H1 (cell line): ENCODE results near the gene ZNF8. TPM values are rescaled to one million over a fixed set of nuclear protein-coding genes. Genes with fewer than 3 reads are reported as not detected.

Source experiments
- CTCF ChIA-PET: fragments of 300-600 bp; sonication (Branson Sonifier 250); formaldehyde crosslinking; loops from one replicate; lab custom pipeline; 2021; ENCODE audit not compliant: partially characterized antibody; lab: Charles Lee
- POLR2A ChIA-PET: fragments of 300-600 bp; sonication (Branson Sonifier 250); formaldehyde crosslinking; loops from one replicate; lab custom pipeline; 2021; ENCODE audit warnings: inconsistent platforms; ENCODE audit not compliant: partially characterized antibody; lab: Charles Lee
- DNase-seq, 2 experiments: peaks; one replicate each; pipeline versions ENCODE4 v3.0.0 to v3.0.0-alpha.2; 2010 to 2022; ENCODE audit warnings: low spot score in 2 of 2, low read depth in 1 of 2, mixed read lengths in 1 of 2
- FAIRE-seq: peaks from 2 replicates; lab custom pipeline; 2011; peaks lifted over from hg19 to GRCh38; lab: Jason Lieb, UNC
- H2AFZ ChIP-seq: 2 replicates; pipeline ENCODE4 v1.8.1; 2012; ENCODE audit warnings: low read length, inconsistent platforms
- H2AK5ac ChIP-seq: 2 replicates; pipeline ENCODE4 v1.6.1; 2013; ENCODE audit warnings: low read depth, low read length
- H2BK120ac ChIP-seq: replicated peaks from 2 replicates; pipeline ENCODE3; 2013; ENCODE audit warnings: low read depth, low read length, inconsistent platforms
- H2BK12ac ChIP-seq: 2 replicates; pipeline ENCODE4 v1.6.1; 2013; ENCODE audit warnings: low read depth, low read length
- H2BK15ac ChIP-seq: 2 replicates; pipeline ENCODE4 v1.6.1; 2013; ENCODE audit warnings: low read length
- H2BK20ac ChIP-seq: 2 replicates; pipeline ENCODE4 v1.6.1; 2013; ENCODE audit warnings: low read length
- H2BK5ac ChIP-seq: 2 replicates; pipeline ENCODE4 v1.6.1; 2013; ENCODE audit warnings: low read depth, low read length
- H3K14ac ChIP-seq: 2 replicates; pipeline ENCODE4 v1.6.1; 2013; ENCODE audit warnings: inconsistent platforms; ENCODE audit not compliant: insufficient read length
- H3K18ac ChIP-seq: 2 replicates; pipeline ENCODE4 v1.6.1; 2013; ENCODE audit warnings: low read length; ENCODE audit errors: extremely low read depth
- H3K23ac ChIP-seq: 2 replicates; pipeline ENCODE4 v1.6.1; 2013; ENCODE audit warnings: inconsistent platforms; ENCODE audit not compliant: insufficient read length
- H3K23me2 ChIP-seq: 2 replicates; pipeline ENCODE4 v1.6.1; 2013; ENCODE audit warnings: low read depth, low read length
- H3K27ac ChIP-seq: 2 replicates; pipeline ENCODE4 v1.6.1; 2011; ENCODE audit warnings: low read depth, low read length, inconsistent platforms
- H3K27me3 ChIP-seq, 4 experiments: replicated peaks in 1 of 4; 1 replicate in 1 of 4; 2 replicates in 3 of 4; pipeline versions ENCODE4 v1.6.1 to v1.8.1; 2011 to 2013; ENCODE audit warnings: low read length in 3 of 4, mild to moderate bottlenecking in 3 of 4, inconsistent platforms in 2 of 4, mixed read lengths in 2 of 4, moderate library complexity in 1 of 4; ENCODE audit not compliant: control insufficient read depth in 3 of 4, insufficient read depth in 3 of 4; ENCODE audit errors: extremely low read depth in 1 of 4
- H3K36me3 ChIP-seq, 4 experiments: 2 replicates each; pipeline versions ENCODE4 v1.6.1 to v1.8.1; 2011 to 2013; ENCODE audit warnings: mild to moderate bottlenecking in 4 of 4, low read length in 3 of 4, moderate library complexity in 2 of 4, control low read depth in 1 of 4, inconsistent platforms in 1 of 4; ENCODE audit not compliant: insufficient read depth in 4 of 4, control insufficient read depth in 2 of 4
- H3K4ac ChIP-seq: replicated peaks from 2 replicates; pipeline ENCODE3; 2013; ENCODE audit warnings: low read length, low read depth, mixed read lengths, inconsistent platforms; ENCODE audit not compliant: insufficient read length
- H3K4me1 ChIP-seq, 4 experiments: replicated peaks in 1 of 4; 1 replicate in 1 of 4; 2 replicates in 3 of 4; pipeline versions ENCODE4 v1.6.1 to v1.8.1; 2011 to 2013; ENCODE audit warnings: low read length in 3 of 4, inconsistent platforms in 2 of 4, mixed read lengths in 1 of 4; ENCODE audit not compliant: insufficient read depth in 4 of 4, control insufficient read depth in 3 of 4
- H3K4me2 ChIP-seq, 2 experiments: 2 replicates each; pipeline versions ENCODE4 v1.6.1 to v1.8.1; 2011 to 2013; ENCODE audit warnings: low read depth in 2 of 2, low read length in 2 of 2, control low read depth in 1 of 2, inconsistent platforms in 1 of 2, mild to moderate bottlenecking in 1 of 2; ENCODE audit not compliant: insufficient read depth in 1 of 2
- H3K4me3 ChIP-seq, 4 experiments: fragments of 200-600, 300-600 bp in 1 of 4; sonication (generic), shearing (Covaris generic), sonication (Bioruptor Twin) in 1 of 4; 2 replicates each; pipeline versions ENCODE4 v1.5.1 to v1.8.1; 2011 to 2016; ENCODE audit warnings: low read length in 4 of 4, low read depth in 3 of 4, control low read depth in 2 of 4, inconsistent platforms in 2 of 4, mild to moderate bottlenecking in 2 of 4, mixed read lengths in 1 of 4, moderate library complexity in 1 of 4; ENCODE audit not compliant: insufficient read depth in 2 of 4; ENCODE audit errors: extremely low read depth in 1 of 4
- H3K56ac ChIP-seq: replicated peaks from 2 replicates; pipeline ENCODE3; 2013; ENCODE audit warnings: low read depth, mild to moderate bottlenecking, mixed read lengths, low read length, inconsistent platforms; ENCODE audit not compliant: insufficient read length
- H3K79me1 ChIP-seq: 2 replicates; pipeline ENCODE4 v1.6.1; 2013; ENCODE audit warnings: low read depth, low read length, control low read depth
- H3K79me2 ChIP-seq, 2 experiments: 2 replicates each; pipeline versions ENCODE4 v1.6.1 to v1.8.1; 2012 to 2013; ENCODE audit warnings: low read length in 2 of 2, mild to moderate bottlenecking in 2 of 2, inconsistent platforms in 1 of 2; ENCODE audit not compliant: insufficient read depth in 2 of 2, control insufficient read depth in 1 of 2
- H3K9ac ChIP-seq, 4 experiments: replicated peaks in 1 of 4; 1 replicate in 1 of 4; 2 replicates in 3 of 4; pipeline versions ENCODE4 v1.6.1 to v1.8.1; 2011 to 2013; ENCODE audit warnings: low read depth in 3 of 4, low read length in 3 of 4, control low read depth in 2 of 4, mild to moderate bottlenecking in 2 of 4, moderate library complexity in 2 of 4, inconsistent platforms in 1 of 4; ENCODE audit errors: extremely low read depth in 1 of 4
- H3K9me3 ChIP-seq, 2 experiments: 2 replicates each; pipeline versions ENCODE4 v1.6.1 to v1.8.1; 2012 to 2013; ENCODE audit warnings: mild to moderate bottlenecking in 2 of 2, moderate library complexity in 2 of 2, control low read depth in 1 of 2, inconsistent platforms in 1 of 2, low read depth in 1 of 2, low read length in 1 of 2, mixed read lengths in 1 of 2; ENCODE audit not compliant: insufficient read depth in 2 of 2
- H4K20me1 ChIP-seq, 2 experiments: replicated peaks in 1 of 2; 2 replicates each; pipeline versions ENCODE3 to v1.8.1; 2011 to 2013; ENCODE audit warnings: inconsistent platforms in 2 of 2, low read length in 2 of 2, mild to moderate bottlenecking in 1 of 2; ENCODE audit not compliant: insufficient read depth in 2 of 2, control insufficient read depth in 1 of 2
- H4K5ac ChIP-seq: 2 replicates; pipeline ENCODE4 v1.6.1; 2013; ENCODE audit warnings: low read length, low read depth, mixed read lengths, inconsistent platforms; ENCODE audit not compliant: insufficient read length
- H4K8ac ChIP-seq: 2 replicates; pipeline ENCODE4 v1.8.0; 2013; ENCODE audit warnings: mild to moderate bottlenecking, moderate library complexity, low read length, inconsistent platforms; ENCODE audit not compliant: insufficient read depth; ENCODE audit errors: extremely low read depth
- H4K91ac ChIP-seq: replicated peaks from 2 replicates; pipeline ENCODE3; 2013; ENCODE audit warnings: low read length, mixed read lengths, inconsistent platforms; ENCODE audit not compliant: insufficient read length
- KDM4A ChIP-seq: IDR thresholded peaks from one replicate; pipeline ENCODE4 v1.7.1; 2012; ENCODE audit warnings: low read depth, mild to moderate bottlenecking, moderate library complexity, low read length, inconsistent platforms; ENCODE audit not compliant: severe bottlenecking
- TBP ChIP-seq: IDR thresholded peaks from 2 replicates; pipeline ENCODE4 v1.6.1; 2011; ENCODE audit warnings: low read depth, low read length, improper control_type of control experiment
- WGBS, 2 experiments: shearing (Covaris generic) in 1 of 2; methylation state at CpG; one replicate each; pipeline versions ENCODE4 v1.1.6 to v1.1.7; 2013 to 2015; ENCODE audit warnings: low lambda C conversion rate in 2 of 2, mixed read lengths in 2 of 2, inconsistent platforms in 1 of 2, low coverage in 1 of 2, missing lambda C conversion rate in 1 of 2; ENCODE audit not compliant: insufficient replicate concordance in 2 of 2, insufficient coverage in 1 of 2, insufficient read length in 1 of 2; ENCODE audit errors: extremely low coverage in 1 of 2, missing lambda C conversion rate in 1 of 2; 5-methylcytosine and 5-hydroxymethylcytosine counted together
- polyA plus RNA-seq, 7 experiments: library from polyadenylated mRNA; depleted of rRNA in 3 of 7; stranded (reverse) in 5 of 7; unstranded in 2 of 7; fragments of >200 nt in 5 of 7; fragments of 200-250 nt in 2 of 7; gene quantifications; 1 replicate in 5 of 7; 2 replicates in 1 of 7; 4 replicates in 1 of 7; pipeline versions ENCODE4 v1.2.1 to v1.2.3, GENCODE V29; 2011 to 2013; ENCODE audit warnings: missing spikeins in 2 of 7, mixed read lengths in 2 of 7
- total RNA-seq: library from RNA; stranded (reverse); fragmentation: NEBNext Ultra II Directional; extraction: Animal tissue kit (Norgen Biotek cat#: 25700); gene quantifications from 2 replicates; pipeline ENCODE4 v1.2.1, GENCODE V29; 2021

Gene ZNF8
- total and polyA plus RNA-seq, 2 of the 8 experiments (the other 6 are each of a cell fraction or from before 2014, with no cell fraction given), result 9.2 to 21.5 TPM

DNA sequence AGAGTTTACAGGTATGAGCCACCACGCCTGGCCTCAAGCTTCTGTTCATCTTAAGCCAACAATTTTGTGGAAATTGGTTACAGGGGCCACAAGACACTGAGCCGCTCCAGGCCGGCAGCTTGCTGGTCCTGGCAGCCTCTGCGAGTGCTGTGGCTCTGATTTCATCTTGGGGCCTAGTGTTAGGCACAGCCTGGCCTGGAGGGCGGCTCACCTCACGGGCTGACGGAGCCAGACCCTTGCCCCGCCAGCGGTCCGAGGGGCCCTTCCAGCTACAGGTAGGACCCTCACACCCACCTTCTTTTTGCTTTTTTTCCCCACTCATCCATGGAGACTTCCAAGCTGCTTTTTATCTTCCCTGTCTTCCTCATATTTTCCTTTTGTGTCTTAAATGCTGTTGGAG, 41.4 kb upstream of the ZNF8 start:
- H3K18ac ChIP-seq, result no peak overlapping the region
- H3K4ac ChIP-seq, result no peak overlapping the region
- no peak overlapping the region for H2BK120ac ChIP-seq
- no peak overlapping the region for H2AFZ ChIP-seq
- H2BK15ac ChIP-seq, result no peak overlapping the region
- no peak overlapping the region for H2BK20ac ChIP-seq
- H3K23me2 ChIP-seq, result no peaks in the 10 kb centered on the region
- H3K14ac ChIP-seq, result no peak overlapping the region
- no peak overlapping the region for H4K91ac ChIP-seq
- no peak overlapping the region for H3K4me3 ChIP-seq
- H3K56ac ChIP-seq, result no peak overlapping the region
- peaks cover 4 to 20% of the 10 kb centered on the region in 2 experiments for H4K20me1 ChIP-seq
- H4K5ac ChIP-seq, result no peak overlapping the region
- FAIRE-seq (no peak), DNase-seq (no peak)
- peaks cover 7% of the 10 kb centered on the region; the same call in 1 of the 2 replicates for H3K79me1 ChIP-seq
- CTCF ChIA-PET, result interaction anchor here (0.5 to 1.5 kb wide), 3 partner anchors 9 to 255 kb away, joined by 3 to 9 read pairs (median 3); partner anchors contain the start of gene ZNF544
- H2BK12ac ChIP-seq, result no peak overlapping the region
- H3K79me2 ChIP-seq, result peaks cover 4 to 44% of the 10 kb centered on the region in 2 experiments; a peak in 3 of 4 replicates
- H3K9ac ChIP-seq, result no peak overlapping the region
- H2AK5ac ChIP-seq, result no peak overlapping the region
- H3K4me2 ChIP-seq, result no peak overlapping the region
- H3K4me1 ChIP-seq, result no peaks in the 10 kb centered on the region
- H4K8ac ChIP-seq, result peak overlapping the region; percentile 51; the same call in 1 of the 2 replicates
- H3K36me3 ChIP-seq, result peaks cover 28 to 85% (median 65%) of the 10 kb centered on the region in 4 experiments
- no peak overlapping the region for H3K23ac ChIP-seq
- POLR2A ChIA-PET, result interaction anchor here (0.6 to 6.5 kb wide), 16 partner anchors 9 to 390 kb away, joined by 3 to 52 read pairs (median 4); partner anchors contain the start of genes ERVK3-1, ZNF544 and ZNF8
- 90% methylated on average over 10 of the region's 10 CpGs; no CpG with 5 or more reads in 1 of the 2 experiments for WGBS, 2 experiments
- H3K27me3 ChIP-seq, result no peaks in the 10 kb centered on the region
- H2BK5ac ChIP-seq, result no peak overlapping the region
- H3K27ac ChIP-seq, result no peak overlapping the region
- no peaks in the 10 kb centered on the region for H3K9me3 ChIP-seq
- TF ChIP-seq TBP, result no peak
- TF ChIP-seq KDM4A, result no peak
